GM18511 (cell line): ENCODE measurements around the gene EDIL3.
A peak's percentile ranks its signal among the peaks of the same experiment; 100 is the strongest.

Experiments
- ATAC-seq: cut with Tn5 transposase; IDR thresholded peaks from one replicate; pipeline ENCODE4 v1.9.1; 2021; ENCODE audit warnings: mild to moderate bottlenecking, moderate library complexity; ENCODE audit not compliant: unreplicated experiment

The EDIL3 gene

DNA sequence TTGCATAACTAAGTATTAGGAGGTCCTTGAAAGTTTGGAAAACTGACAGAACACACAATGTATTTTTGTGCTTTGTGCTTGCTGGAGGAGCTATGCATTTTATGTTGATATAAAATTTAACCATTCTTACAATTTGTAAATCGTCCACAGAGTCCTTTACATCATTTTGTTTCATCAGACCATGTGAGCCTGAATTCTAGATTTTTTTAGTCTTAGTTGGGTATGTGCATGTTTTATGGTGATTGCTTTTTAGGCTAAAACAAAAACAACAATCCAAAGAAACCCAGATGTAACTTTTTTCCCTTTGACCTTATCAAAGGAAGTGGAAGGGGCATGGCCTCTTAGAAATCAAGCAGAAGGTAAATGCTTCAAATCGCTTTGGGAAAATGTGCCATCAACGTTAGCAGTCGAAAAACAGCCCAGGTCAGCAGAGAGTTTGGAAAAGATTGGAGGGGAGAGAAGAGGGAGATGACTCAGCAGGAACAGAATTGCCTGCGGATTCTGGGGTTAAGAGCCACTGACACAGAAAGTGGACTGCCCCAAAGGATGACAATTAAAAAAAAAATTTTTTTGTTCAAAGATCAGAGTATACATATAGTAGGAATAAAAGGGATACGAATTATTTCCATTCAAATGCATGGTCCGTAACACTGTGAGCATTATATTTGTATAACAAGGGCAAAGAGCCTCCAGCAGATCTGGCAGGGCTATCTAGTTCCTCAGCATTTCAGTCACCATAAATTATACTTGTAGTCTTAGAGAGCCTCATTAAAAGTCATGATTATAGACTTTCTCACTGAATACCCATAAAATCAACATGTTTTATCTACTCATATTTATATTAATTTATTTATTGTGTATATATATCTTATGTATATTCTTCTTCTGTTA, 410.5 kb downstream of the EDIL3 start:
- ATAC-seq: no peak

DNA sequence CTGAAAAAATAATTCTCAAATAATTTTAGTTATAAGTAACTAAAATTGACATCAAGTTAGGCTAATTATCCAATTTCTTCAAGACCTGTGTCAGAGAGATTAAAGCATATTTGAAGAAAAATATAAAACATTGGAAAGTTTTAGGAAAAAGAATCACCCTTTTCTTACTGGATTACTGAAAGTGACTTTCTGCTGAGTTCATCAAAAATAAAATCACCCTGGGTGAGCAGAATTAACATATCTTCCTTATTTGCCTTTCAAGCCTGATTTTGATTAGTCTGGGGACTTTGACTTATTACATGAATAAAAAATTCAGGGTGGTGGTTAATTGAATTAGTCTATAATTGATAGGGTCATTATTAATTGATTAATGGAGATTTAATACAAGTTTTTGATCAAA, 411.8 kb downstream of the EDIL3 start:
- no peak for ATAC-seq

DNA sequence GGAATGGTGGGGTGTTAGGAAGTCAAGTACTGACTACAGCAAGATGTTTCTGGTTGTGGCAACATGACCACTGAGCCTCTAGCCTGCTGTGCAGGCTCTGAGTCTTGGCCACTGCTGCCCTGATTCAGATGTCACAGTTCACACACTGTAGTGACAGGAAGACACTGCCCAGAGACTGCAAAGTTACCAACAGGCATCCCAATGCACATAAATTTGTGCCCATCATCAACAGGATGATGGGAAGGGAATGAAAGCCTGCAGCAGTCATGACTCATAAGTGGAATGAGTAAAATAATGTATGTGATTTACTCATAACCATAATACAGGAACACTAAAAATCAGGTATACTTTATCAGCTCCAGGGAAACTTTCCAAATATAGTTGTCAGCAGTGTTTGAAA, 412.4 kb downstream of the EDIL3 start:
- no peak for ATAC-seq

DNA sequence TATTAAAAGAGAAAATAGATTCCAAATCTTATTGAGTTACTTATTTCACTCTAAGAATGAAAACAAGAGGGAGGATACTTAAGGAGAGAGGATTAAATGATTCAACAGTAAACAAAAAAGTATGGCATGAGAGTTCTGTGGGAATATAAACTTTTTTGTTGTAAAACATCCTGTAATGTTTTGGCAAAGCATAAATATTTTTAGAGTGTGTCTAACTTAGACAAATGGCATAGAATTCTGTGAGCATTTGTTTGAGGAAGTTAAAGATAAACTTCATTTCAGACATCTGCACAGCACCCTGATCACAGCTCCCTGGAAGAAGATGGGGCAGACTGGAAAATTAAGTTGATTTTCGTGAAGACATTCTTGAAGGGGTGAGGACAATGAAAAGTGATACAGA, 417.3 kb downstream of the EDIL3 start:
- no peak for ATAC-seq

GRCh38 chr5:83965441-83965840, 419.2 kb downstream of the EDIL3 start:
- no peak for ATAC-seq

GRCh38 chr5:83964271-83964670, 420.4 kb downstream of the EDIL3 start:
- ATAC-seq: no peak

DNA sequence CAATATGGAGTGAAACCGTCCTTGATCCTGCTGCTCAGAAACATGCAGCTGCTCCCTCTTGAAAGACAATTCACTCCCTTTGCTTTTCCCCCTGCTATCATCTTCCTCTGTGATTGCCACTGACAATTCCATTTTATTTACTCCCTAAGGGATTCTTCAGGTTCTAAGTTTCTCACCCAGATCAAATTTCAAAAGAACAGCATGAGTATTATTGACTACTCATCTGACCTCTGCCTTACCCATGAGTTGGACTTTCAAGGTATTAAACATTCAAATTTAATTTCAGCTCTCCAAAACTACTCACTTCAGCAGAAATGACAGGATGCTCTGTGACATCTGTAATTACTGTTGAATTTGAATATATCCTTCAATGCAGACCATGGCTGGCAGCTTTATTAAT, 427.5 kb downstream of the EDIL3 start:
- ATAC-seq: no peak

DNA sequence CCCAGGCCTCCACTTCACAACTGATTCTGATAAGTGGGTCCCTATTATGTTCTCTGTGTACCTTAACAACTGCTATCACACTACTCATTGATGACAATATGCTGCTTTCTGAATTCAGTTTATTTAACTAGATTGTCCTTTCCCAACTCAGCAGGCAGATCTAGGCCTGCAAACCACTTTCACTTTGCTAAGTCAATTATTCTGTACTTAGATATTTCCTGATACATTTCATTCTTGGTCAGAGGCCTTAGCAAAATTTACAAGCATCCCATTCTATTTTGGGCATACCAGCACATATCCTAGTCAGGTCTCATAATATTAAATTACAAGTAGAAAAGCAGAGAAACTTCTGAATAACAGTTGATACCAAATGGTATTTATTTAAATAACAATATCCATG, 428.3 kb downstream of the EDIL3 start:
- no peak for ATAC-seq

GRCh38 chr5:83955916-83956315, 428.8 kb downstream of the EDIL3 start:
- no peak for ATAC-seq

GRCh38 chr5:83947763-83948162, 436.9 kb downstream of the EDIL3 start:
- no peak for ATAC-seq

GRCh38 chr5:83946516-83946915, 438.2 kb downstream of the EDIL3 start:
- ATAC-seq: no peak

- ATAC-seq: no peak
These were observed 442.5 kb downstream of the EDIL3 start for GRCh38 chr5:83942155-83942554.

GRCh38 chr5:83937837-83938236, 446.8 kb downstream of the EDIL3 start:
- no peak for ATAC-seq

GRCh38 chr5:83931969-83932368, 452.7 kb downstream of the EDIL3 start:
- ATAC-seq: no peak

- peak; percentile 80 for ATAC-seq
These were observed 457.4 kb downstream of the EDIL3 start for GRCh38 chr5:83927140-83927733.

GRCh38 chr5:83925955-83926337, 458.7 kb downstream of the EDIL3 start:
- no peak for ATAC-seq

DNA sequence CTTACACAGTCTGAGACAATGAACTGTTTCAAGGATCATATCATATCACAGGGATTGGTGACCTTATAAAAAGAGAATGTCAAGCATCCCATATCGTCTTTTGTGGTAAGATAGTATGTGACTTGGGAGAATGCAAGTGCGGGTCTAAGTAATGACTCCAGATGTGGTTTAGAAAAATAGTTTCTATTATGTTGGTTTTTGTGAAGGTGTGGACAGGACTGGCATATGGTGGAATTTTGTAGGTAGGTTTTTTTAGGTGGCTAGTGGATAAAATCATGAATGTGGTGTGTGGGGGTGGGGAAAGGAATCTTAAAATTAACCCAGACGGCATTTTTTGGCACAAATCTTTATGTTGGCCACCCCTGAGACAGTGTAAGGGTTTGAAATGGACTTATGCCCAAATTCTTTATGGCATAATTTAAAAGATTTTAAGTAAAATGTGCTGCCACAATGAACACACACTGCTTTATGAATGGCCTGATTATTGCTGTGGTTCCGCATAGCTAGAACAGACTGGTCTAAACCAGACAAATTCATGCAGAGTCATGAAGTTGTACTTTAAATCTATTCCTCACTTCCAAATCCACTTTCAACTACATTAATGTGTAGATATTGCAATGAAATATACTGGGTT, 459.2 kb downstream of the EDIL3 start:
- ATAC-seq: no peak

DNA sequence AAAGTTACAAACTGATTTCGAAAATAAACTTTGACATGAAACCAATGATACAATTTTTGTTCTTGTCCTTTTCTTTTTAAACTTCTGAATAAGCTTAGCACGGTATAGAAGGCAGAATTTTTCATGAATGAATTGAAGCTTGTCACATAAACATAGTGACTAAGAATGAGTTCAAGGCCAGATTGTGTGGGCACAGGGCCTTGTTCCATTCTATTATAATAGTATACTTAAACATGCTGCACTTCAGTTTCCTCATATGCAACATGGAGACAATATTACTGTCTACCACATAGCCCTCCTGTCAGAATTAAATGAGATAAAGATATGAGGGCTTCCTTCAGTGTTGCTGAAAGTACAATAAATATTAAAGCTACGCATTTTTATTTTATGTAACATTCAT, 459.8 kb downstream of the EDIL3 start:
- no peak for ATAC-seq

- ATAC-seq: no peak
These were observed 460.5 kb downstream of the EDIL3 start for GRCh38 chr5:83924171-83924570.

DNA sequence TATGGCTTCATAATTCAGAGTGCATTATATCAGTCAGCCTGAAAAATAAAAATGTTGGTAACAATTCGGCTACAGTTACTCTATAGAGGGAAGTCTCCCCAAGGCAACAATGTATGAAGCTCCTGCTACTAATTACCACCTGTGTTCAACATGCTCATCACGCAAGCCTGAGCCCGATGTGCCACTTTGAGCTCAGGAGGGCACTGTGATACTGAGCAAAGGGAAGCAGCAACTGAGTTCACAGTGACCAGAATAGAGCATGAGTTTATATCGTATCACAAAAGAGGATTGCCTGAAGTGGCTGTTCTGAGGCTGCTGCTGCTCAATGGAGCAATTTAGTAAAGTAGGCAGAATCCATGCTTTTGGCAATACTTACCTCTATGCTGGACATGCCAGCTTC, 462.0 kb downstream of the EDIL3 start:
- ATAC-seq: no peak

GRCh38 chr5:83921666-83922193, 462.9 kb downstream of the EDIL3 start:
- no peak for ATAC-seq
